Thoracic aorta (tissue), 2 donors: Measurements from ENCODE around the gene GPC5. TPM values are rescaled to one million over a fixed set of nuclear protein-coding genes. Genes with fewer than 3 reads are reported as not detected.

Experiments
- ATAC-seq: fragments of 150-250 bp; one replicate; pipeline ENCODE4 v1.8.0; 2017; ENCODE audit warnings: low read depth; ENCODE audit not compliant: insufficient number of reproducible peaks, low FRiP score
- DNase-seq: peaks from one replicate; pipeline ENCODE4 v3.0.0-alpha.2; 2020; ENCODE audit warnings: low spot score
- H3K27ac ChIP-seq, 2 donors: fragments of 200-600 bp; sonication (generic); 1 replicate in 1 of 2; 2 replicates in 1 of 2; pipeline ENCODE4 v1.5.1; 2016; ENCODE audit warnings: mild to moderate bottlenecking in 2 of 2, moderate library complexity in 2 of 2
- H3K27me3 ChIP-seq: fragments of 200-600 bp; sonication (generic); replicated peaks from 2 replicates; pipeline ENCODE4 v1.6.0; 2016; ENCODE audit warnings: mild to moderate bottlenecking; ENCODE audit not compliant: insufficient read depth
- H3K36me3 ChIP-seq: fragments of 200-600 bp; sonication (generic); one replicate; pipeline ENCODE4 v1.5.1; 2016
- H3K4me1 ChIP-seq, 2 donors: fragments of 200-600 bp; sonication (generic); 1 replicate in 1 of 2; 2 replicates in 1 of 2; pipeline versions ENCODE4 v1.5.1 to v1.6.0; 2016; ENCODE audit warnings: low read depth in 2 of 2, mild to moderate bottlenecking in 1 of 2; ENCODE audit not compliant: control insufficient read depth in 1 of 2
- H3K4me3 ChIP-seq: fragments of 200-600 bp; sonication (generic); 2 replicates; pipeline ENCODE4 v1.5.1; 2016; ENCODE audit warnings: mild to moderate bottlenecking
- H3K9me3 ChIP-seq: fragments of 200-600 bp; sonication (generic); 2 replicates; pipeline ENCODE4 v1.5.1; 2016
- CTCF ChIP-seq: fragments of 200-600 bp; sonication (generic); IDR thresholded peaks from one replicate; pipeline ENCODE4 v1.5.1; 2019; ENCODE audit warnings: antibody characterized with exemption
- total RNA-seq, 2 donors: library from RNA; depleted of rRNA; stranded (reverse); fragments of >200 nt; gene quantifications; one replicate each; pipeline versions ENCODE4 v1.1.0 to v1.2.3, GENCODE V29; 2016

GPC5 gene
- total RNA-seq, 2 donors from 2014 or later, result 3.3 TPM; not detected in 1

GRCh38 chr13:92589955-92590354, 1191.5 kb downstream of the GPC5 start:
- Histone ChIP-seq H3K4me3 (no peak overlapping the region), H3K36me3 (no peaks in the 10 kb centered on the region), H3K9me3 (no peaks in the 10 kb centered on the region), H3K27ac (no peak overlapping the region), H3K4me1 (no peaks in the 10 kb centered on the region), H3K27me3 (no peaks in the 10 kb centered on the region)
- ATAC-seq (no peak), DNase-seq (no peak)
- no peak for TF ChIP-seq CTCF

- no peak for DNase-seq
- Histone ChIP-seq H3K4me1 (no peaks in the 10 kb centered on the region), H3K36me3 (no peaks in the 10 kb centered on the region), H3K27me3 (no peaks in the 10 kb centered on the region), H3K4me3 (no peak overlapping the region), H3K27ac (no peak overlapping the region), H3K9me3 (no peaks in the 10 kb centered on the region)
- TF ChIP-seq CTCF, result no peak
- ATAC-seq, result no peak
These were observed 1192.1 kb downstream of the GPC5 start for GRCh38 chr13:92590503-92590908.

GRCh38 chr13:92591117-92591516, 1192.7 kb downstream of the GPC5 start:
- no peaks in the 10 kb centered on the region for H3K36me3 ChIP-seq
- no peak for DNase-seq
- no peaks in the 10 kb centered on the region for H3K9me3 ChIP-seq
- no peaks in the 10 kb centered on the region for H3K4me1 ChIP-seq
- no peak overlapping the region for H3K27ac ChIP-seq
- no peak overlapping the region for H3K4me3 ChIP-seq
- TF ChIP-seq CTCF, result no peak
- no peaks in the 10 kb centered on the region for H3K27me3 ChIP-seq
- no peak for ATAC-seq

GRCh38 chr13:92592757-92593156, 1194.3 kb downstream of the GPC5 start:
- no peaks in the 10 kb centered on the region for H3K9me3 ChIP-seq
- H3K4me3 ChIP-seq, result no peak overlapping the region
- TF ChIP-seq CTCF, result no peak
- no peaks in the 10 kb centered on the region for H3K36me3 ChIP-seq
- no peaks in the 10 kb centered on the region for H3K27me3 ChIP-seq
- DNase-seq, result no peak
- H3K27ac ChIP-seq, result no peak overlapping the region
- no peak for ATAC-seq
- no peaks in the 10 kb centered on the region for H3K4me1 ChIP-seq

- Histone ChIP-seq H3K4me3 (no peak overlapping the region), H3K27me3 (no peaks in the 10 kb centered on the region), H3K36me3 (no peaks in the 10 kb centered on the region), H3K27ac (no peak overlapping the region), H3K9me3 (no peaks in the 10 kb centered on the region), H3K4me1 (no peaks in the 10 kb centered on the region)
- ATAC-seq (no peak), DNase-seq (no peak)
- TF ChIP-seq CTCF, result no peak
These were observed 1204.1 kb downstream of the GPC5 start for GRCh38 chr13:92602560-92602959.
